Neural cell (in vitro differentiated cells): Measurements from ENCODE around the gene C1orf198. TPM values are rescaled to one million over a fixed set of nuclear protein-coding genes. Genes with fewer than 3 reads are reported as not detected.

Experiments used
- H2AFZ ChIP-seq: fragments of 200-600, 300-800 bp; sonication (generic), shearing (Covaris generic); 2 replicates; pipeline ENCODE4 v1.6.0; 2014; ENCODE audit warnings: low read depth, mild to moderate bottlenecking, antibody characterized with exemption, low read length, moderate library complexity
- H3F3A ChIP-seq: fragments of 200-600 bp; shearing (Covaris generic); 2 replicates; pipeline ENCODE4 v1.6.1; 2016; ENCODE audit warnings: mild to moderate bottlenecking, moderate library complexity, mixed read lengths, antibody characterized with exemption, low read length; ENCODE audit not compliant: insufficient read depth, poor library complexity, severe bottlenecking
- H3K27ac ChIP-seq: fragments of 200-600, 300-800 bp; sonication (generic), shearing (Covaris generic); 2 replicates; pipeline ENCODE4 v1.5.1; 2014; ENCODE audit warnings: mild to moderate bottlenecking, low read length, moderate library complexity
- H3K27me3 ChIP-seq: fragments of 300-800, 200-600 bp; sonication (generic), shearing (Covaris generic); 2 replicates; pipeline ENCODE4 v1.6.0; 2014; ENCODE audit warnings: mild to moderate bottlenecking, low read depth, low read length, moderate library complexity; ENCODE audit not compliant: insufficient read depth
- H3K36me3 ChIP-seq: fragments of 300-800, 200-600 bp; sonication (generic), shearing (Covaris generic); 2 replicates; pipeline ENCODE4 v1.5.1; 2014; ENCODE audit warnings: mild to moderate bottlenecking, antibody characterized with exemption, low read length, moderate library complexity; ENCODE audit not compliant: insufficient read depth
- H3K4me2 ChIP-seq: fragments of 300-800, 200-600 bp; sonication (generic), shearing (Covaris generic); 2 replicates; pipeline ENCODE4 v1.6.0; 2014; ENCODE audit warnings: mild to moderate bottlenecking, low read length
- H3K4me3 ChIP-seq: fragments of 300-800, 200-600 bp; sonication (generic), shearing (Covaris generic); 2 replicates; pipeline ENCODE4 v1.5.1; 2014; ENCODE audit warnings: mild to moderate bottlenecking, low read length, moderate library complexity
- H3K79me2 ChIP-seq: fragments of 200-600 bp; shearing (Covaris generic); replicated peaks from 2 replicates; pipeline ENCODE4 v1.6.0; 2014; ENCODE audit warnings: mild to moderate bottlenecking, low read length, moderate library complexity; ENCODE audit not compliant: insufficient read depth
- H3K9ac ChIP-seq: fragments of 300-800, 200-600 bp; sonication (generic), shearing (Covaris generic); 2 replicates; pipeline ENCODE4 v1.6.1; 2016; ENCODE audit warnings: mild to moderate bottlenecking, low read length, mixed read lengths
- H3K9me2 ChIP-seq: fragments of 200-600 bp; shearing (Covaris generic); 2 replicates; pipeline ENCODE4 v1.6.1; 2016; ENCODE audit warnings: mild to moderate bottlenecking, low read length, mixed read lengths; ENCODE audit not compliant: insufficient read depth
- H3K9me3 ChIP-seq: fragments of 200-600, 300-800 bp; sonication (generic), shearing (Covaris generic); 2 replicates; pipeline ENCODE4 v1.6.1; 2016; ENCODE audit warnings: mild to moderate bottlenecking, mixed run types, low read length, moderate library complexity, mixed read lengths
- H4K20me1 ChIP-seq: fragments of 200-600 bp; shearing (Covaris generic); 2 replicates; pipeline ENCODE4 v1.6.1; 2016; ENCODE audit warnings: mild to moderate bottlenecking, mixed run types; ENCODE audit not compliant: insufficient read depth
- EP300 ChIP-seq: fragments of 450-650 bp; conservative IDR thresholded peaks from 2 replicates; pipeline ENCODE4 v1.6.1; 2014; ENCODE audit warnings: antibody characterized with exemption, mild to moderate bottlenecking, moderate library complexity; ENCODE audit not compliant: poor library complexity, severe bottlenecking
- EZH2 ChIP-seq: fragments of 200-600, 300-800 bp; shearing (Covaris generic), sonication (generic); IDR thresholded peaks from 2 replicates; pipeline ENCODE4 v1.6.1; 2014; ENCODE audit warnings: antibody characterized with exemption, low read length, borderline replicate concordance, mild to moderate bottlenecking; ENCODE audit not compliant: insufficient read depth, poor library complexity, severe bottlenecking
- MXI1 ChIP-seq: fragments of 450-650 bp; conservative IDR thresholded peaks from 2 replicates; pipeline ENCODE4 v1.6.1; 2014; ENCODE audit warnings: antibody characterized with exemption, mild to moderate bottlenecking; ENCODE audit not compliant: poor library complexity, severe bottlenecking
- POLR2AphosphoS5 ChIP-seq: IDR thresholded peaks from 2 replicates; pipeline ENCODE4 v1.6.1; 2012
- RAD21 ChIP-seq: fragments of 450-650 bp; conservative IDR thresholded peaks from 2 replicates; pipeline ENCODE4 v1.6.1; 2014; ENCODE audit warnings: antibody characterized with exemption, mild to moderate bottlenecking, moderate library complexity
- SMC3 ChIP-seq: fragments of 450-650 bp; conservative IDR thresholded peaks from 2 replicates; pipeline ENCODE4 v1.6.1; 2014; ENCODE audit warnings: antibody characterized with exemption, mild to moderate bottlenecking, moderate library complexity; ENCODE audit not compliant: poor library complexity
- TAF1 ChIP-seq: IDR thresholded peaks from 2 replicates; pipeline ENCODE4 v1.6.1; 2012; ENCODE audit warnings: low read depth
- polyA plus RNA-seq: library from polyadenylated mRNA; depleted of rRNA; stranded (reverse); fragments of >200 nt; gene quantifications from 2 replicates; pipeline ENCODE4 v1.2.3, GENCODE V29; 2014
- TF ChIP-seq, protein P1 (sequence below): IDR thresholded peaks from 2 replicates; pipeline ENCODE4 v1.6.1; 2012; ENCODE audit warnings: borderline replicate concordance
- TF ChIP-seq, protein P2 (sequence below): fragments of 450-650 bp; IDR thresholded peaks from 2 replicates; pipeline ENCODE4 v1.5.1; 2014; ENCODE audit warnings: antibody characterized with exemption, mild to moderate bottlenecking, moderate library complexity; ENCODE audit not compliant: poor library complexity, severe bottlenecking

Gene C1orf198
- polyA plus RNA-seq, 1 donor from 2014 or later: 16.7 TPM

DNA sequence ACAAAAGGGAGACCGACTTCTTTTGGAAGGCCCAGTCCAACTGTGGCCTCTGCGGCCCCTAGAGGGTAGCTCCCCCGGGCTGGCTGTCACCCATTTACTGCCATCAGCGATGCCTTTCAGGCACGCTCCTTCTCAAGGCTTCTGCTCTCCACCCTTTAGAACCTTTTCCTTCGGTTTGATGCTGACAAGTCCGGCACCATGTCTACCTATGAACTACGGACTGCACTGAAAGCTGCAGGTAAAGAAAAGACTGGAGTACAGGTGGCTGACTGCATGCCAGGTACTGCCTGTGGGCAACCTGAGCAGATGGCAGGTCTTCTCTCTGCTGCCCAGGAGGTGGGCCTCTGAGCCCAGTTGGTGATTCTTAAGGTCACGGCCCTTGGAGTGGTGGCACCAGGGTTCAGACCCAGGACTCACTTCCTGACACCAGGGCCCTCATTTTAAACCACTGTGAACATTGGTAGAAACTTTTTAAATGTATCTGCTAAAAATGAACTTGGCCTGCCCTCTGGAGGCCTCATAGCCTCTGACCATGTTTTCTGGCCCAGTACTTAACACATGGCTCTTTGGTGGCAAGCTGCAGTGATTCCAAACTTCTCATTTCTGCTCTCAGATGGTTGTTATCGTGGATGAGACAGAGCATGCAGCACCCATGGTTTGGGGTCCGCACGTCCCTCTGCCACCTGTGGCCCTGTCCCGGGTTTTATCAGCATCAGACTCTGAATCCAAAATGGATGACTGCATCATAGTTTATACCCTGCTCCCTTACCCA lies 75.4 kb downstream of the C1orf198 start:
- Histone ChIP-seq H3K27ac (no peak overlapping the region), H3K27me3 (no peaks in the 10 kb centered on the region), H3K9ac (no peak overlapping the region)

DNA sequence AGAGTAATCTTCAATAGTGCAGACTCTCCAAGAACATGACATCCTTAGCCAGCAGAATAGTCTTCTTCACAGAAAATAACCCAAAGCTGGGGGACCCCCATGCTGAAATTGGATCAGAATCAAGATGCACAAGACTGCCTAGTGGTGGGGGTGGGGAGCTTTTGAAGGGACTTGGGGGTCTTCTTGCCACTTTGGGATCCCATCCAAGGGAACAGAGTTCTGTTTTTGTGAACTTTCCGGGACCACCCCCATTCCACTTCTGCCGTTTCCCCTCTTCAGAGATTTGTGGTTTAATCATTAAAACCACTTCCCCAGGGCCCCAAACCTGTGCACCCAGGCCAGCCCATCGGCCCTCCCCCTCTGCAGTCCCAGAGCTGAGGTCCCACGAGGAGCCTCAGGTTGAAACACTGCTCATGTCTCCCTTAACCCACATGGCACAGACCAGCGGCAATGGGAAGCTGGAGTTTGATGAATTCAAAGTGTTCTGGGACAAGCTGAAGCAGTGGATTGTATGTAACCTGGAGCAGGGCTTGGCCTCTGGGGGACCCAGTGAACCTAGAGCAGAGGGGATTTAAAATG lies 76.2 kb downstream of the C1orf198 start:
- no peaks in the 10 kb centered on the region for H3K36me3 ChIP-seq
- no peaks in the 10 kb centered on the region for H3K9me2 ChIP-seq
- H3K4me2 ChIP-seq: no peak overlapping the region
- H4K20me1 ChIP-seq: no peaks in the 10 kb centered on the region
- H3K79me2 ChIP-seq: no peaks in the 10 kb centered on the region
- H3K9me3 ChIP-seq: no peaks in the 10 kb centered on the region
- H3K27me3 ChIP-seq: no peaks in the 10 kb centered on the region
- no peak for TF ChIP-seq TAF1
- TF ChIP-seq MXI1: no peak
- TF ChIP-seq SMC3: no peak
- no peak for TF ChIP-seq RAD21
- H2AFZ ChIP-seq: no peak overlapping the region
- H3K9ac ChIP-seq: no peak overlapping the region
- H3K27ac ChIP-seq: no peak overlapping the region
- H3F3A ChIP-seq: no peaks in the 10 kb centered on the region
- H3K4me3 ChIP-seq: no peak overlapping the region

More for the DNA sequence above, 75.4 kb downstream of the C1orf198 start:
- TF ChIP-seq POLR2AphosphoS5: no peak
- TF ChIP-seq SMC3: no peak
- TF ChIP-seq, protein P1, sequence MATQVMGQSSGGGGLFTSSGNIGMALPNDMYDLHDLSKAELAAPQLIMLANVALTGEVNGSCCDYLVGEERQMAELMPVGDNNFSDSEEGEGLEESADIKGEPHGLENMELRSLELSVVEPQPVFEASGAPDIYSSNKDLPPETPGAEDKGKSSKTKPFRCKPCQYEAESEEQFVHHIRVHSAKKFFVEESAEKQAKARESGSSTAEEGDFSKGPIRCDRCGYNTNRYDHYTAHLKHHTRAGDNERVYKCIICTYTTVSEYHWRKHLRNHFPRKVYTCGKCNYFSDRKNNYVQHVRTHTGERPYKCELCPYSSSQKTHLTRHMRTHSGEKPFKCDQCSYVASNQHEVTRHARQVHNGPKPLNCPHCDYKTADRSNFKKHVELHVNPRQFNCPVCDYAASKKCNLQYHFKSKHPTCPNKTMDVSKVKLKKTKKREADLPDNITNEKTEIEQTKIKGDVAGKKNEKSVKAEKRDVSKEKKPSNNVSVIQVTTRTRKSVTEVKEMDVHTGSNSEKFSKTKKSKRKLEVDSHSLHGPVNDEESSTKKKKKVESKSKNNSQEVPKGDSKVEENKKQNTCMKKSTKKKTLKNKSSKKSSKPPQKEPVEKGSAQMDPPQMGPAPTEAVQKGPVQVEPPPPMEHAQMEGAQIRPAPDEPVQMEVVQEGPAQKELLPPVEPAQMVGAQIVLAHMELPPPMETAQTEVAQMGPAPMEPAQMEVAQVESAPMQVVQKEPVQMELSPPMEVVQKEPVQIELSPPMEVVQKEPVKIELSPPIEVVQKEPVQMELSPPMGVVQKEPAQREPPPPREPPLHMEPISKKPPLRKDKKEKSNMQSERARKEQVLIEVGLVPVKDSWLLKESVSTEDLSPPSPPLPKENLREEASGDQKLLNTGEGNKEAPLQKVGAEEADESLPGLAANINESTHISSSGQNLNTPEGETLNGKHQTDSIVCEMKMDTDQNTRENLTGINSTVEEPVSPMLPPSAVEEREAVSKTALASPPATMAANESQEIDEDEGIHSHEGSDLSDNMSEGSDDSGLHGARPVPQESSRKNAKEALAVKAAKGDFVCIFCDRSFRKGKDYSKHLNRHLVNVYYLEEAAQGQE: no peak
- TF ChIP-seq, protein P2, sequence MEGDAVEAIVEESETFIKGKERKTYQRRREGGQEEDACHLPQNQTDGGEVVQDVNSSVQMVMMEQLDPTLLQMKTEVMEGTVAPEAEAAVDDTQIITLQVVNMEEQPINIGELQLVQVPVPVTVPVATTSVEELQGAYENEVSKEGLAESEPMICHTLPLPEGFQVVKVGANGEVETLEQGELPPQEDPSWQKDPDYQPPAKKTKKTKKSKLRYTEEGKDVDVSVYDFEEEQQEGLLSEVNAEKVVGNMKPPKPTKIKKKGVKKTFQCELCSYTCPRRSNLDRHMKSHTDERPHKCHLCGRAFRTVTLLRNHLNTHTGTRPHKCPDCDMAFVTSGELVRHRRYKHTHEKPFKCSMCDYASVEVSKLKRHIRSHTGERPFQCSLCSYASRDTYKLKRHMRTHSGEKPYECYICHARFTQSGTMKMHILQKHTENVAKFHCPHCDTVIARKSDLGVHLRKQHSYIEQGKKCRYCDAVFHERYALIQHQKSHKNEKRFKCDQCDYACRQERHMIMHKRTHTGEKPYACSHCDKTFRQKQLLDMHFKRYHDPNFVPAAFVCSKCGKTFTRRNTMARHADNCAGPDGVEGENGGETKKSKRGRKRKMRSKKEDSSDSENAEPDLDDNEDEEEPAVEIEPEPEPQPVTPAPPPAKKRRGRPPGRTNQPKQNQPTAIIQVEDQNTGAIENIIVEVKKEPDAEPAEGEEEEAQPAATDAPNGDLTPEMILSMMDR: no peak
- no peak for TF ChIP-seq EP300
- TF ChIP-seq EZH2: no peak
- TF ChIP-seq RAD21: no peak
- TF ChIP-seq MXI1: no peak
- no peak for TF ChIP-seq TAF1
- no peaks in the 10 kb centered on the region for H3F3A ChIP-seq
- H3K4me2 ChIP-seq: no peak overlapping the region
- H2AFZ ChIP-seq: no peak overlapping the region
- no peaks in the 10 kb centered on the region for H3K9me2 ChIP-seq
- no peaks in the 10 kb centered on the region for H3K9me3 ChIP-seq
- no peaks in the 10 kb centered on the region for H4K20me1 ChIP-seq
- H3K36me3 ChIP-seq: no peaks in the 10 kb centered on the region
- H3K79me2 ChIP-seq: no peaks in the 10 kb centered on the region
- H3K4me3 ChIP-seq: no peak overlapping the region
